Pancreas (tissue), 10 donors: ENCODE results near the gene TMEM245. TPM values are rescaled to one million over a fixed set of nuclear protein-coding genes. Genes with fewer than 3 reads are reported as not detected.

ENCODE experiments used
- ATAC-seq, 4 donors: fragments of 200-7000 bp; cut with Tn5 transposase; one replicate each; pipeline versions ENCODE4 v1.8.0 to v1.9.1; 2020; ENCODE audit warnings: mild to moderate bottlenecking in 4 of 4, moderate library complexity in 4 of 4
- DNase-seq, 6 donors: peaks; one replicate each; pipeline ENCODE4 v3.0.0-alpha.2; 2020
- FAIRE-seq: peaks from 2 replicates; lab custom pipeline; 2012; peaks lifted over from hg19 to GRCh38; lab: Jason Lieb, UNC
- H3K27ac ChIP-seq, 4 donors: fragments of 200-600 bp; sonication (generic); 1 replicate in 3 of 4; 2 replicates in 1 of 4; pipeline versions ENCODE4 v1.5.0 to v1.8.0; 2020
- H3K27me3 ChIP-seq, 4 donors: fragments of 200-600 bp; one replicate each; pipeline ENCODE4 v1.8.0; 2021
- H3K36me3 ChIP-seq, 3 donors: fragments of 200-600 bp; sonication (generic) in 1 of 3; one replicate each; pipeline versions ENCODE4 v1.5.0 to v1.8.0; 2020 to 2021
- H3K4me1 ChIP-seq, 3 donors: fragments of 200-600 bp; one replicate each; pipeline ENCODE4 v1.8.0; 2021
- H3K4me3 ChIP-seq, 4 donors: fragments of 200-600 bp; sonication (generic) in 2 of 4; one replicate each; pipeline versions ENCODE4 v1.5.0 to v1.8.0; 2020 to 2021
- H3K9me3 ChIP-seq, 4 donors: fragments of 200-600 bp; one replicate each; pipeline ENCODE4 v1.8.0; 2021
- WGBS, 2 donors: extraction: QIAGEN DNeasy Blood & Tissue Kit; methylation state at CpG; one replicate each; pipeline ENCODE4 v1.1.7; 2013; 5-methylcytosine and 5-hydroxymethylcytosine counted together
- intact Hi-C, 3 donors: fragments of 100-400 bp; cut with DNase I; formaldehyde crosslinking; loops; one replicate each; pipeline versions ENCODE4 v1.11.1 to v1.14.2; 2022
- polyA plus RNA-seq, 2 donors: library from polyadenylated mRNA; stranded (reverse); fragments of 200-250 nt; gene quantifications; one replicate each; pipeline ENCODE4 v1.2.3, GENCODE V29; 2013
- total RNA-seq, 6 donors: library from RNA; stranded (reverse); fragmentation: NEBNext Ultra II Directional in 4 of 6; extraction: Animal tissue kit (Norgen Biotek cat#: 25700) in 4 of 6; gene quantifications; one replicate each; pipeline versions ENCODE4 v1.2.1 to v1.2.4, GENCODE V29; 2021 to 2023
- TF ChIP-seq, protein P1 (sequence below), 4 donors: fragments of 200-600 bp; sonication (generic) in 3 of 4; IDR thresholded peaks; one replicate each; pipeline versions ENCODE4 v1.5.0 to v1.8.0; 2021; ENCODE audit warnings: antibody characterized with exemption in 4 of 4
- donor health status: healthy with polysubstance abuse.
- donor health status: DM: no; HTN: no; CAD: no; lungs with moderate emphysema.
- donor health status: DM: no; HTN: no; CAD: no.
- donor health status: control.
- donor health status: control.
- donor health status: Bipolar disorder and iron deficiency.
- donor health status: DM: yes; HTN: yes; CAD: no.
- donor health status: DM: no; HTN: no; CAD: no.
- donor health status: DM: no; HTN: no; CAD: no.
- donor health status: DM: yes; HTN: yes; CAD: no.

Gene TMEM245
- total and polyA plus RNA-seq, 8 donors = 4.9 to 34.1 (median 22.4) TPM

DNA sequence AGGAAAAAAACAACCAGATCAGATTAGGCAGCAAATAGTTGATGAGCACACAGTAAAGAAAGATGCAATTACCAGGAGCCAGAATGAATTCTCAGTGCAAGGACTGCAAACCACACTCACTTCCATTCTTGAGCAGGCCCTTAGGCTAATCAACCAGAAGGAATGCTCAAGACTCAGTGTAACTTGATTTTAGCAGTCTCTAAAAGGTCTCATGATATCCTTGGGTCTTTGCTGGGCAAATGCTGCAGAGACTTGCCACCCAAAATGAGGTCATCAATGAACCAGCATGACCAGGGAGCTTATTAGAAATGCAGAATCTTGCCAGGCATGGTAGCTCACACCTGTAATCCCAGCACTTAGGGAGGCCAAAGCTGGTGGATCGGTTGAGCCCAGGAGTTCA is 20.1 kb upstream of the TMEM245 start:
- intact Hi-C loops = no loop called here
- Histone ChIP-seq H3K27me3 (no peaks in the 10 kb centered on the region), H3K4me3 (no peak overlapping the region), H3K9me3 (no peaks in the 10 kb centered on the region), H3K4me1 (no peaks in the 10 kb centered on the region), H3K27ac (no peak overlapping the region), H3K36me3 (no peaks in the 10 kb centered on the region)
- FAIRE-seq (no peak), DNase-seq (no peak), ATAC-seq (no peak)
- TF ChIP-seq, protein P1, sequence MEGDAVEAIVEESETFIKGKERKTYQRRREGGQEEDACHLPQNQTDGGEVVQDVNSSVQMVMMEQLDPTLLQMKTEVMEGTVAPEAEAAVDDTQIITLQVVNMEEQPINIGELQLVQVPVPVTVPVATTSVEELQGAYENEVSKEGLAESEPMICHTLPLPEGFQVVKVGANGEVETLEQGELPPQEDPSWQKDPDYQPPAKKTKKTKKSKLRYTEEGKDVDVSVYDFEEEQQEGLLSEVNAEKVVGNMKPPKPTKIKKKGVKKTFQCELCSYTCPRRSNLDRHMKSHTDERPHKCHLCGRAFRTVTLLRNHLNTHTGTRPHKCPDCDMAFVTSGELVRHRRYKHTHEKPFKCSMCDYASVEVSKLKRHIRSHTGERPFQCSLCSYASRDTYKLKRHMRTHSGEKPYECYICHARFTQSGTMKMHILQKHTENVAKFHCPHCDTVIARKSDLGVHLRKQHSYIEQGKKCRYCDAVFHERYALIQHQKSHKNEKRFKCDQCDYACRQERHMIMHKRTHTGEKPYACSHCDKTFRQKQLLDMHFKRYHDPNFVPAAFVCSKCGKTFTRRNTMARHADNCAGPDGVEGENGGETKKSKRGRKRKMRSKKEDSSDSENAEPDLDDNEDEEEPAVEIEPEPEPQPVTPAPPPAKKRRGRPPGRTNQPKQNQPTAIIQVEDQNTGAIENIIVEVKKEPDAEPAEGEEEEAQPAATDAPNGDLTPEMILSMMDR (IDR thresholded peaks at IDR 0.05) = no peak
- 53 to 88% methylated on average over 1 of the region's 1 CpG for WGBS, 2 donors

- no peak overlapping the region for H3K4me3 ChIP-seq
- H3K4me1 ChIP-seq = no peaks in the 10 kb centered on the region
- H3K27ac ChIP-seq = no peak overlapping the region
- H3K9me3 ChIP-seq = no peaks in the 10 kb centered on the region
- ATAC-seq (no peak), DNase-seq (no peak), FAIRE-seq (no peak)
- WGBS, 2 donors = 85 to 92% methylated on average over 2 of the region's 2 CpGs
- H3K27me3 ChIP-seq = no peaks in the 10 kb centered on the region
- TF ChIP-seq, protein P1 (IDR thresholded peaks at IDR 0.05) = no peak
- intact Hi-C loops = no loop called here
- H3K36me3 ChIP-seq = no peaks in the 10 kb centered on the region
These were observed 18.7 kb upstream of the TMEM245 start for GRCh38 chr9:109138421-109138820.

GRCh38 chr9:109134167-109134578 is 14.4 kb upstream of the TMEM245 start:
- H3K9me3 ChIP-seq = no peaks in the 10 kb centered on the region
- 86 to 91% methylated on average over 1 of the region's 1 CpG for WGBS, 2 donors
- no peak overlapping the region for H3K27ac ChIP-seq
- H3K4me1 ChIP-seq = no peaks in the 10 kb centered on the region
- TF ChIP-seq, protein P1 (IDR thresholded peaks at IDR 0.05) = no peak
- no peaks in the 10 kb centered on the region for H3K36me3 ChIP-seq
- FAIRE-seq = no peak
- DNase-seq = no peak
- no peak for ATAC-seq
- intact Hi-C loops = no loop called here
- H3K27me3 ChIP-seq = no peaks in the 10 kb centered on the region
- no peak overlapping the region for H3K4me3 ChIP-seq

- 90% methylated on average over 2 of the region's 2 CpGs for WGBS, 2 donors
- FAIRE-seq (no peak), ATAC-seq (no peak), DNase-seq (no peak)
- intact Hi-C loops = no loop called here
- TF ChIP-seq, protein P1 (IDR thresholded peaks at IDR 0.05) = no peak
- Histone ChIP-seq H3K4me3 (no peak overlapping the region), H3K9me3 (no peaks in the 10 kb centered on the region), H3K36me3 (no peaks in the 10 kb centered on the region), H3K27ac (no peak overlapping the region), H3K27me3 (no peaks in the 10 kb centered on the region), H3K4me1 (no peaks in the 10 kb centered on the region)
These were observed 13.8 kb upstream of the TMEM245 start for GRCh38 chr9:109133533-109133932.

GRCh38 chr9:109132567-109133021 is 12.8 kb upstream of the TMEM245 start:
- DNase-seq = no peak
- H3K9me3 ChIP-seq = no peaks in the 10 kb centered on the region

More at GRCh38 chr9:109132567-109133021, 12.8 kb upstream of the TMEM245 start:
- WGBS, 2 donors = 67 to 86% methylated on average over 2 of the region's 2 CpGs
- FAIRE-seq (no peak), ATAC-seq (no peak)
- intact Hi-C loops = no loop called here
- TF ChIP-seq, protein P1 (IDR thresholded peaks at IDR 0.05) = no peak
- Histone ChIP-seq H3K36me3 (no peaks in the 10 kb centered on the region), H3K27me3 (no peaks in the 10 kb centered on the region), H3K4me3 (no peak overlapping the region), H3K4me1 (no peaks in the 10 kb centered on the region), H3K27ac (no peak overlapping the region)
